HFF-Myc (cell line): ENCODE data around the gene MINDY2.

Experiments
- DNase-seq: peaks from one replicate; pipeline ENCODE4 v3.0.0-alpha.2; 2011; ENCODE audit warnings: low read depth; ENCODE audit errors: extremely low read depth
- H3K4me3 ChIP-seq: replicated peaks from 2 replicates; pipeline ENCODE4 v1.5.1; 2011; ENCODE audit warnings: low read depth, mild to moderate bottlenecking, control low read depth, low read length
- TF ChIP-seq, protein P1 (sequence below): IDR thresholded peaks from 2 replicates; pipeline ENCODE4 v1.5.1; 2012; ENCODE audit warnings: mild to moderate bottlenecking, low read depth, low read length, control low read depth; ENCODE audit errors: missing control alignments

The MINDY2 gene

DNA sequence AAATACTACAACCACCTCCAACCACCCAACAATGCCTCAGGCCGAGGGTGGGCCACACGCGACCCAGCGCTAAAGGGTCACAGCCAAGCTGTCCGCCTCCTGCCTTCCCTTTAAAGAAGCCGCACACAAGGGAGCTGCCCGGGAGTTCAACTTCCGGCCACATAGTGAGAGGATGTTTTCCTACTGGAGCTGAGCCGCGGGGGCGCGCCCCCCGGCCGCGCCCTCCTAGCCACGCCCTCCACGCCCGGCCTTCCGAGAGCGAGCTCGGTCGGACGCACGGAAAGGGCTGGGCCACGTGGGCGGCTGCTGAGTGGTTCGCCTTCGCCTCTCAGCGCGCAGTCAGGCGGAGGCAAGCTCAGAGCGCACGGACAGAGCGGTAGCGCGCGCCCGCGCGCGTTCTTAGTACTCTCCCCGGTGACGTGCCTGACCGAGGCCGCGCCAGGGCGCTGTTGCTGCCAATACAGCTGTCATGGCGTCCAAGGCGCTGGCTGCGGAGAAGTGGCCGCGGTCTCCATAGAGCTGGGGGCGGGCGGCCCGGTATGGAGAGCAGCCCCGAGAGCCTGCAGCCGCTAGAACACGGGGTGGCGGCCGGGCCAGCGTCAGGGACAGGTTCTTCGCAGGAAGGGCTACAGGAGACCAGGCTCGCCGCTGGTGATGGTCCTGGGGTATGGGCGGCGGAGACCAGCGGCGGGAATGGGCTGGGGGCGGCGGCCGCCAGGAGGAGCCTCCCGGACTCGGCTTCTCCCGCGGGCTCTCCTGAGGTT, at the start of gene MINDY2:
Gene MINDY2, plus strand, starts transcription at position 446 of the 764 bp plus-strand sequence. Its CDS starts 94 bp downstream, at position 540.
- H3K4me3 ChIP-seq = peak within 1 kb of the TSS; percentile 84
- TF ChIP-seq, protein P1, sequence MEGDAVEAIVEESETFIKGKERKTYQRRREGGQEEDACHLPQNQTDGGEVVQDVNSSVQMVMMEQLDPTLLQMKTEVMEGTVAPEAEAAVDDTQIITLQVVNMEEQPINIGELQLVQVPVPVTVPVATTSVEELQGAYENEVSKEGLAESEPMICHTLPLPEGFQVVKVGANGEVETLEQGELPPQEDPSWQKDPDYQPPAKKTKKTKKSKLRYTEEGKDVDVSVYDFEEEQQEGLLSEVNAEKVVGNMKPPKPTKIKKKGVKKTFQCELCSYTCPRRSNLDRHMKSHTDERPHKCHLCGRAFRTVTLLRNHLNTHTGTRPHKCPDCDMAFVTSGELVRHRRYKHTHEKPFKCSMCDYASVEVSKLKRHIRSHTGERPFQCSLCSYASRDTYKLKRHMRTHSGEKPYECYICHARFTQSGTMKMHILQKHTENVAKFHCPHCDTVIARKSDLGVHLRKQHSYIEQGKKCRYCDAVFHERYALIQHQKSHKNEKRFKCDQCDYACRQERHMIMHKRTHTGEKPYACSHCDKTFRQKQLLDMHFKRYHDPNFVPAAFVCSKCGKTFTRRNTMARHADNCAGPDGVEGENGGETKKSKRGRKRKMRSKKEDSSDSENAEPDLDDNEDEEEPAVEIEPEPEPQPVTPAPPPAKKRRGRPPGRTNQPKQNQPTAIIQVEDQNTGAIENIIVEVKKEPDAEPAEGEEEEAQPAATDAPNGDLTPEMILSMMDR = peak; percentile 8
- peak; percentile 96 for DNase-seq

DNA sequence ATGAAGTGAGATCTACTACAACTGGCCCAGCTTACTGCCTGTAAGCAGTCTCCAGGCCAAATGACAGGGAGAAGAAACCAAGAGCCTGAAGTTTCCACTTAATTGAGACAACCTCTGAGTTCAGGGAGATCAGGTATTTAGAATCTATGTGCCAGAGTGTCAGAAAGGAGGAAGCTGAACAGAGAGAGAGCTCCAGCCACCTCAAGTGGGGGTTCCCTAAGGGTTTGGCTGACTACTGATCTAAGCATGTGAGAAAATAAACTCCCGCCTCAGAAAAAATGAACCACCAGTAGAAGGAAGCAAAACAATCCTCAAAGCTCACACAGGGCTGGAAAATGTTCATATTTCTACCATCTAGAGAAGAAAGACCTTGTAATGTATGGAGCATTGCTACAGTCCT, 46.6 kb upstream of the MINDY2 start:
- H3K4me3 ChIP-seq = no peak overlapping the region
- TF ChIP-seq, protein P1 = no peak
- no peak for DNase-seq

DNA sequence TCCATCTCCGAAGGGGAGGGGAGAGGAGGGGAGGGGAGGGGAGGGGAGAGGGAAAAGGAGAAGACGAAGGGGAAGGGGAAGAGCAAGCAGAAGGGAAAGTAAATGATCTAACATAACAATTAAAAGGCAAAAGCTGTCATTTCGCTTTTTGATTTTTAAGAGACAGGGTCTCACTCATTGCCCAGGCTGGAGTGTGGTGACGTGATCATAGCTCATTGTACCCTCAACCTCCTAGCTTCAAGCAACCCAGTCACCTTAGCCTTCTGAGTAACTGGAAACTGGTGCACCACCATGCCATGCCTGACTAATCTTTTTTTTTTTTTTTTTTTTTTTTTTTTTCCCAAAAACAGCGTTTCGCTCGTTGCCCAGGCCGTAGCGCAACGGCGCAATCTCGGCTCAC, 44.2 kb upstream of the MINDY2 start:
- no peak overlapping the region for H3K4me3 ChIP-seq
- TF ChIP-seq, protein P1 = no peak
- DNase-seq = no peak

DNA sequence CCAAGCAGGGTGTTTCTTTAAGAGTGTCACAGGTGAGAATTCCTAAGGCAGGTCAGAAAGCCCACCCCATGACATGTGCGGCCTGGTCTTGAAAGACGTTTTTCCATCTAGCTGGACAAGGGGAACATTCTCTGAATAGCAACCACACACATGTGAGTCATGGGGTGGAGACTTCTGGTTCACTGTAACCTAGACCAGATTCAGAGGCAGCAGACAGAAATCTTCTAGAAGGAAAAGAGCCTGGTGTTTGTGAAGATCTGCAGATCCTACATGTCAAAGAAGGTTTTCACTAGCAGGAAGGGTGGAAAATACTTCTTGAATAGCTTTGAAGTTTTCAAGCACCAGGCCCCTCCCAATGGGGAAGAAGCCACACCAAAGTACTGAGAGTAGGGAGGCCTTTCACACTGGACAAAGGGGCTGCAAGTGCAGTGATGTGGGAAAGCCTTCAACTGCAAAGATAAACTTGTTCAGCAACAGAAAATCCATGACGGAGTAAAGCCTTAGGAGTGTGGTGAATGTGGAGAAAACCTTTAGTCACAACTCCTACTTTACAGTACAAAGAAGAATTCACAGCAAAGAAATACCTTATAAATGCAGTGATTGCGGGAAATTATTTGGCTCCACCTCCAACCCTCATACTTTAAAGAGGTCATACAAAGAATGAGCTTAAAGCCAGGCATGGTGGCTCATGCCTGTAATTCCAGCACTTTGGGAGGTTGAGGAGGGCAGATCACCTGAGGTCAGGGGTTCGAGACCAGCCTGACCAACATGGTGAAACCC, 39.2 kb upstream of the MINDY2 start:
- TF ChIP-seq, protein P1 = no peak
- peak; percentile 41 for DNase-seq
- H3K4me3 ChIP-seq = no peak overlapping the region

- TF ChIP-seq, protein P1 = no peak
- DNase-seq = no peak
- H3K4me3 ChIP-seq = no peak overlapping the region
Measured at GRCh38 chr15:58732625-58733363, 38.3 kb upstream of the MINDY2 start.

GRCh38 chr15:58734859-58735258, 36.2 kb upstream of the MINDY2 start:
- TF ChIP-seq, protein P1 = no peak
- H3K4me3 ChIP-seq = no peak overlapping the region
- DNase-seq = no peak
